IPS DF 4.7 (cell line): ENCODE results near the gene CPXM2.
"Not testable (repeated sequence)": the region's sequence is repeated elsewhere in the genome, so short reads cannot be mapped to it uniquely, and the experiment has no call there.

Experiments
- DNase-seq: peaks from one replicate; pipeline ENCODE4 v3.0.0-alpha.2; 2013; ENCODE audit warnings: low spot score; ENCODE audit errors: extremely low read depth

CPXM2 gene

GRCh38 chr10:123746061-123746460, 145.5 kb downstream of the CPXM2 start:
- DNase-seq: no peak

- DNase-seq: no peak
Measured at GRCh38 chr10:123744224-123744536, 147.4 kb downstream of the CPXM2 start.

DNA sequence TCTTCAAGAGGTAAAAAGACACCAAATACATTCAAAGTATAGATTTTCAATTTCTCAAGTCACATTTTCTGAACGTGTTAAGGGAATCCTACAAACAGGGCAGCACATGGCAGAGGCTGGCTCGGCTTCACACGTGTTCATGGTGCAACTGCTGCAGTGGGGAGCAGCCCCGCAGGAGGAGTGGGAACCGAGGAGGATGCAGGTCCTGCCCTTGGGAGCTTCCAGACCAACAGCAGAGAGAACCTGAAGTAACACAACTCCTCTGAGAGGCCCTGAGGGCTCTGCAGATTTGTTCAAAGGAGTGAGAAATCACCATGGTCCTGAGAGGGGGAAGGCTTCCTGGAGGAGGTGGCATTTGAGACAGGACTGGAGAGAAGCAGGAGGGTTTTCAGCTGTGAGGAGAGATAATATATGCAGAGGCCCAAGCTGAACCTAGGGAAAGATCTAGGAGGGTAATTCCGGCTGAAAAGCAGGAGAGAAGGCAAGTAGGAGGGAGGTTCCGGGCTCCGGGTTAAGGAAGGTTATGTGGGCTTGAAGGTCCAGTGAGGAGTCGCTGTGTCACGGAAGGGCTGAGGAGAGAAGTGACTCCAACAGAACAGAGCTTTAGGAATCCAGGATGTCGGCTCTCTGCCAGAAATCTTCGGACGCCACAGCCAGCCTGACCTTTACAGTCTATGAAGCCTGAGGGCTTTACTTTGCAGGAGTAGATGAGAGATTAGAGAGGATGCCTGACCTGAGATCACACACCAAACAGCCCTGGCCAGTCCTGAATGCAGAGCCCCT, 148.0 kb downstream of the CPXM2 start:
- no peak for DNase-seq

DNA sequence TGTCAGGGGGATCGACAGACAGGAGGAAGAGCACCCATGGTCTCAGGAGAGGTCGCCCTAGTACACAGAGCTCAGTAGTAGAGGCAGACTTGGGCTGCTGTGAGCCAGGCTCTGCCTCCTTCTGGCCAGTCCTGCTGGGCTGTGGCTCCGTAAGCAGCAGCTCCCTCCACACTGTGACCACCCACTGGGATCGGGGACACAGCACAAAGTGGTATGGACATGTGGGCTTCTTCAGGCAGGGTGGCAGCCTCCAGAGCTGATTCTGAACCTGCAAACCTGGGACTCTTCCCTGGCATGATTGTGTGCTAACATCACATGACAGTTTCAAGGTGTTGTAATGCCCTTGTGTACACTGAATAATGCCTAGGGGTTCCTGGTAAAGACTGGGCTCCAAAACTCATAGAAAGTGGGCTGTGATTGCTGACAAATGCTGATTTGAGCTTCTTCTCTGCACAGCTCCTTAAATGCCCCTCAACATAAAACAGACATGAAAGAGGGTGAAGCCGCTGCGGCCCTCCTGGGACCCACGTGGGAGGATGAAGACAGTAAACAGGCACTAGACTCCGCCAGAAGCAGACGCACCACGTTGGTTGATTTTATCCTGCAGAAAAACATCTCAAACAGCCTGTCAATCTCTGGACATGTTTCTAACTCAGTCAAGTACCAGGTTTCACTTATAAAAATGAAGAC, 148.7 kb downstream of the CPXM2 start:
- DNase-seq: no peak

GRCh38 chr10:123741711-123742110, 149.9 kb downstream of the CPXM2 start:
- no peak for DNase-seq

DNA sequence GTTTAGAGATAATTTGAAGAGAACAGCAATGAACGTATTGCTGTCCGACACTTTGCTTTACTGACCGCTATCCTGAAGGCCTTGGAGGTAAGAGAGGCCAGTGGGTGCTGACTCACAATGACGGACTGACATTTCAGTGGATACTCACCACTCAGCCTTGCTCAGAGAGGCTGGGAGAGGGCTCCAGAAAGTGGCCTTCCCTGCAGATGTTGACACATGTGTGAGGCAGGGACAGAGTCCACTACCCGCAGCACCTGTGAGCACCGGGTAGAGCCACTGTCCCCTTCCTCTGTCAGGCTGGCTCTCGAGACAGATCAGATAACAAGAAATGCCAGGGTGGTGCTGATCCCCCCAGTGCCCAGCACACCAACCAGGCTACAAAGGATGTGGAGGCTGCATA, 150.5 kb downstream of the CPXM2 start:
- no peak for DNase-seq

DNA sequence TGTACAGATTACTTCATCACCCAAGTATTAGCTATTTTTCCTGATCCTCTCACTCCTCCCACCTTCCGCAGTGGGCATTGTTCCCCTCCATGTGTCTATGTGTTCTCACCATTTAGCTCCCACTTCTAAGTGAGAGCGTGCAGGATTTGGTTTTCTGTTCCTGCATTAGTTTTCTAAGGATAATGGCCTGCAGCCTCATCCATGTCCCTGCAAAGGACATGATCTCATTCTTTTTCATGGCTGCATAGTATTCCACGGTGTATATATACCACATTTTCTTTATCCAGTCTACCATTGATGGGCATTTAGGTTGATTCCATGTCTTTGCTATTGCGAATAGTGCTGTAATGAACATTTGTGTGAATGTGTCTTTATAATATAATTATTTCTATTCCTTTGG, 154.7 kb downstream of the CPXM2 start:
- not testable (repeated sequence) for DNase-seq

DNA sequence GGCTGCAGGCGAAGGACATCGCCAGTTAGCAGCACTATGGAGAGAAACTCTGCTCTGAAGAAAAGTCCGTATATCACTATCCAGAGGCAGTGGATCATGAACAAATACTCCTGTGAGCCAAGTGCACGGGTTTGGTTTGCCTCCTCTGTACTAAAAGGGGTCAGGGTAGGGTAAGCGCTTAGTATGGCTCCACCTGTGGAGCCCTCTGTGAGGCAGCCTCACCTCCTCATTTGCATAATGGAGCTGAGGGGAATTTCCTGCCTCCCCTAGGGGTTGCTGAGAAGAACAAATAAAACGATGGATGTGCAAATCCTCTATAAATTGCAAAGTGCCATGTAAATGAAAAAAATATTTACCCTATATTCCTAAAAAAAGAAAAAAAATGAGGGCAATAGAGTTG, 162.1 kb downstream of the CPXM2 start:
- no peak for DNase-seq

GRCh38 chr10:123726836-123727235, 164.8 kb downstream of the CPXM2 start:
- no peak for DNase-seq

- no peak for DNase-seq
Measured at GRCh38 chr10:123726381-123726780, 165.2 kb downstream of the CPXM2 start.

- no peak for DNase-seq
Measured at GRCh38 chr10:123724747-123725146, 166.9 kb downstream of the CPXM2 start.

DNA sequence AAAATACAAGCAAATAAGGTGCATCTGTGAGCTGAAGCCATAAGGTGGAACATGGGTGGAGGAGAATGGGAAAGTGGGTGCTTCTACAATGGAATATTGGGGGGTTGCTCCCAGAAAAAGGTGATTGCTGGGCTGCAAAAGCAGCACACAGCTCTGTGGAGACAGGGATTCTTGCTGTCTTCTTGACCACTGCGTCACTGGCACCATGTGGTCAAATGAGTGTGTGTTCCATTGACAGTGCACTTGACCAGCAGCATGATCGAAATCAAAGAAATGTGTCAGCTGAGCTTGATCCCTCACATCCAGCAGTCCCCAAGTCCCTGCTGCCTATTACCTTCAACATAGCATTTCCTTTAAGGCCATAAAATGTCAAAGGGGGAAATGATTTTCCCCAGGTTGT, 169.3 kb downstream of the CPXM2 start:
- DNase-seq: no peak

DNA sequence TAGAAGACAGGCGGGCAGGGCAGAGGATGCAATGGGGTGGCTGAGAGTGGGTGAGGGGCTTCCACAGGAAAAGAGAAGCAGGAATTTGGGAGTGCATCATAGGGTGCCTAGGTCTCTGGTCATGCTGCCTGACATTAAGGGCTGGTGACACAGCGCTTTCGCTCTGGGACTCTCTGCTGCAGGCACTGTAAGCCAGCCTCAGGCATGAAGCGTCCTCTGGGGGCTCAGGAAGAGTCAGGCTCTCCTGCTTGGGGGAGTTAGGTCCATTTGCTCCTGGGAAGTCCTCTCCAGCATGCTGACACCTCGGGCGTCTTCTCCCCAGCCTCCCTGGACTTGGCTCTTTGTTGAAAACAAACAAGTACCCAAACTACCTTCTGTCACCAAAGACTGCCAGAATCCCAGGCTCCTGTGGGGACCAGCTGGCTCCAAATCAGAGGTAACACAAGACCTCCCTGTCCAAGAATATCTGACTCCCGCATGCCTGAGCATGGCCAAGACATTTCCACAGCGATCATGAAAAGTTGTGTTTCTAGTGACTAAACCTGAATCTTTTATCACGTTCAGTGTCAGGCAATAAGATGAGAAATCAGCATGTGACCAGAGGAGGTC, 170.1 kb downstream of the CPXM2 start:
- no peak for DNase-seq

GRCh38 chr10:123720536-123720935, 171.1 kb downstream of the CPXM2 start:
- DNase-seq: no peak

DNA sequence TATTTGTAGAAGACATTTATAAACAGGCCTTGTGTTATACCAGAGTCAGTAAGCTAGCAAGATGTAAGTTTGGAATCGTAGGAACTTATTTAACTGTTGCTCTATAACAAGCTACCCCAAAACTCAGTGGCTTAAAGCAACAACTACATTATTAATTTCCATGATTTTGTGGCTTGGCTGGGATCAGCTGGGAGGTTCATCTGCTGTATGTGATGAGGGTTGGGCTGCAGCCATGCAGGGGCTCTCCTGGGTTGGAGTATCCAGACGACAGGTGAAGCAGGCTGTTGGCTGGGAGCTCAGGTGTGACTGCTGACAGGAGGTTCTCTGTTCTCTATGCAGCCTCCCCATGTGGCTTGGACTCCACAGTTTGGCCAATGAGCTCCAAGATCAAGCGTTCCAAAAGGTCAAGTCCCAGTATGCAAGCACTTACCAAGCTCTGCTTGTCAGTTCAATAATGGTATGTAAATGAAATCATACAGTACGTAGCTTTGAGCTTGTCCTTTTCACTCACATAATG, 173.0 kb downstream of the CPXM2 start:
- no peak for DNase-seq

DNA sequence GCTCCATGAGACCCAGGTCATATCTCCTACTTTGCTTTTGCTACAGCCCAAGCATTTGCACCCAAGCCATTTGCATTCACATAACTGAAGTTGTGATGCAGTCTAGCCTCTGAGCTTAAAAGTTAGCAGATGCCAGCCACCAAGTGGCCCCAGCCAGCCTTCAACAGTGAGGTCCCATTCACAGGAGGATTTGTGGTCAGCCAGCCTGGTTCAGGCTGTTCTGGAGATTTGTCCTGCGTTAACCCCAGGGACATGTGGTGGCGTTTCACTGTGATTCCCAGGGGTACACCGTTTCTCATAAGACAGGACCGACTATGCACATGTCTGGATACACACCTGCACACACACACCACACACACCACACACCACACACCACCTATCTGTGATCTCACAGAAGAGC, 174.3 kb downstream of the CPXM2 start:
- no peak for DNase-seq

DNA sequence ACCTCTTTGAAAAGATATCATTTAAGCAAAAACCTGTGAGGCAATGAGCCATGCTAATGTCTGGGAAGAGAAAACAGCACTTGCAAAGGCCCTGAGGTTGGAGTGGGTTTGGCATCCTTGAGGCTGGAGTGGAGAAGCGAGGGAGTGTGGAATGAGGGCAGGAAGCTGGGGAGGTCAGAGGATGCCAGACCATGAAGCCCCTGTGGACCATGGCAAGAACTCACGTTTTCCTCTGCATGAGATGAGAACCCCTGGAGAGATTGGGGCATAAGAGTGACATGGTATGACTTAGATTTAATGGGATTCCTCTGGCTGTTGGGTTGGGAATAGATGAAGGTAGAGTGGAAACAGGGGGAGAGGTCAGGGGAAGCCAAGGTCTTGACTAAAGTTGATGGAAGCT, 176.1 kb downstream of the CPXM2 start:
- DNase-seq: no peak

DNA sequence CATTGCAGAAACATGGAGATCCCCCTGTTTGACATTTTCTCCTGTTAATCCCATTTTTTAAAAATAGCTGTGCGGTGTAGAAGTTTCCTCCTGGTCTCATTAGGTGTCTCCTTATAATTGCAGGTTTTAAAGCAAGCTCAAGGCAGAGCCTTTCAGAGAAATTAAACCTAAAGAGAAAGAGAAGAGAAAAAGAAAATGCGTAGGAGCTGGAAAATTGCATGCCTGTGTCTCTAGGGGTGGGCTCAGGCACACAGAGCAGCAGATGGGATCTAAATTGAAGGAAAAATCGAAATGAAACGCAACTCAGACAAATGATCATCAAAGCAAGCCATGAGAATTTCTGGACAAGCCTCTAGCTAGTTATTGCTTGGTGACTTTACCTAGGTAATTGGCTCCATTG, 185.4 kb downstream of the CPXM2 start:
- DNase-seq: no peak

DNA sequence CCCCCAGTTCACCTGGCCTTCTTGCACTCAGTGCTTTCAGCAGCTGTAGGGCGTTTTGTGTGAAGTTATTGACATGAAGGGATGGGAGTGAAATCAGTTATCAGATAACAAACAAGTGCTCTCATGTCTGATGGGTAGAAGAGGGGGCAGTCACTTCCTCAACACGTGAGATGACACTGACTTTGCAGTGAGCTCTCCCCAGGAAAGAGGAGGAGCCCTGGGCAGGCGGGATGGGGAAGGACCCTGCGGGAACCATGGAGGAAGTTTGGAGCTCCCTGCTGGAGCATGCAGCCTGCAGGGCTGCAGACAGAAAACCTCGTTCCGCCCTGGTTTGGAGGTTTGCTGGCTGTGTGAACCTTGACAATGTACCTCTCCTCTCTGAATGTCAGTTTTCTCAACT, 186.8 kb downstream of the CPXM2 start:
- DNase-seq: no peak

- DNase-seq: no peak
Measured at GRCh38 chr10:123704076-123704475, 187.5 kb downstream of the CPXM2 start.

- no peak for DNase-seq
Measured at GRCh38 chr10:123703195-123703790, 188.3 kb downstream of the CPXM2 start.
